NB4 (cell line): Measurements from ENCODE around the gene BOD1L1.

Source experiments
- CTCF ChIP-seq: IDR thresholded peaks from one replicate; pipeline ENCODE4 v1.5.1; 2012; ENCODE audit warnings: low read depth, low read length
- MAX ChIP-seq: IDR thresholded peaks from 2 replicates; pipeline ENCODE4 v1.6.1; 2011; ENCODE audit warnings: low read depth, low read length
- POLR2A ChIP-seq: IDR thresholded peaks from 2 replicates; pipeline ENCODE4 v1.6.1; 2011; ENCODE audit warnings: mild to moderate bottlenecking; ENCODE audit not compliant: insufficient read length; ENCODE audit errors: extremely low read depth

- TF ChIP-seq CTCF (no peak), POLR2A (no peak), MAX (no peak)
Observed at GRCh38 chr4:13617801-13618200, 9.7 kb downstream of the BOD1L1 start.
